ENCODE results near the gene THOC2. TPM values are rescaled to one million over a fixed set of nuclear protein-coding genes. Genes with fewer than 3 reads are reported as not detected.
"Not testable (repeated sequence)": the region's sequence is repeated elsewhere in the genome, so short reads cannot be mapped to it uniquely, and the experiment has no call there.

Gene THOC2
- total RNA-seq, 4 donors from 2014 or later = 111 to 154 (median 114) TPM

DNA sequence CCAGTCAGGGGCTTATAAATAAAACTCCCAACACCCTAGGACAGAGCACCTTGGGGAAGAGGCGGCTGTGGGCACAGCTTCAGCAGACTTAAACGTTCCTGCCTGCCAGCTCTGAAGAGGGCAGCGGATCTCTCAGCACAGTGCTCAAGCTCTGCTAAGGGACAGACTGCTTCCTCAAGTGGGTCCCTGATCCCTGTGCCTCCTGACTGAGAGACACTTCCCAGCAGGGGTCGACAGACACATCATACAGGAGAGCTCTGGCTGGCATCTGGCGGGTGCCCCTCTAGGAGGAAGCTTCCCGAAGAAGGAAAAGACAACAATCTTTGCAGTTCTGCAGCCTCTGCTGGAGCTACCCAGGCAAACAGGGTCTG lies 84.1 kb downstream of the THOC2 start:
- not testable (repeated sequence) for H3K36me3 ChIP-seq

GRCh38 chrX:123648028-123648810 lies 84.6 kb downstream of the THOC2 start:
- Histone ChIP-seq H3K9me3 (no peaks in the 10 kb centered on the region), H3K36me3 (no peaks in the 10 kb centered on the region), H3K27ac (peak overlapping the region in 2 of 4 donors; percentile 25 to 50), H3K4me1 (no peaks in the 10 kb centered on the region), H3K27me3 (no peaks in the 10 kb centered on the region), H3K4me3 (no peak overlapping the region)
- TF ChIP-seq CTCF (IDR thresholded peaks at IDR 0.05) = no peak
- no peak for TF ChIP-seq POLR2A (IDR thresholded peaks at IDR 0.05)
- peak in 2 of 3 donors; percentile 54 to 60 for DNase-seq

More for the DNA sequence above, 84.1 kb downstream of the THOC2 start:
- not testable (repeated sequence) for H3K4me1 ChIP-seq, H3K9me3 ChIP-seq, H3K27me3 ChIP-seq, H3K4me3 ChIP-seq, DNase-seq
- peak overlapping the region in 1 of 4 donors; percentile 50 for H3K27ac ChIP-seq

- no peak for TF ChIP-seq POLR2A (IDR thresholded peaks at IDR 0.05)
- no peak for TF ChIP-seq CTCF (IDR thresholded peaks at IDR 0.05)
- DNase-seq = no peak
These were observed 85.6 kb downstream of the THOC2 start for GRCh38 chrX:123647244-123647643.

DNA sequence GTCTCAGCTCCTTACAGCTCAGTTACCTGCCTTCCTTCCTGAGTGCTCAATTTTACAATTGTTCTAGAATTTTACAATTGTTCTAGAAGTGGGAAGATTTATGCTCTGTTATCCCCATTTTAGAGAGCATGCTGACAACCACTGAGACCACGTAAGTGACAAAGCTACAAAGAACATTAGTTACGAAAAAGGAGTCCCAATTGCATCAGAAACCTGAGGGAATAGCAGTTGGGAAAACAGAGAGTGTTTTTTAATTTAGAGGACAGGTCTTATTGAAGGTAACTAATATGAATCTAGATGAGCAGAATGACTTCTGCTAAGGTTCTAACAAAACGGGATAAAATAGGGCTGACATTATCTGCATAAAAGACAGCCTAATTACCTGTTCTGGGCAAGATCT lies 103.3 kb downstream of the THOC2 start:
- DNase-seq = no peak
- peaks cover 0 to 18% (median 0%) of the 10 kb centered on the region in 3 donors for H3K36me3 ChIP-seq
- no peak overlapping the region for H3K4me3 ChIP-seq
- no peak overlapping the region for H3K27ac ChIP-seq
- no peaks in the 10 kb centered on the region for H3K27me3 ChIP-seq
- H3K9me3 ChIP-seq = no peaks in the 10 kb centered on the region
- TF ChIP-seq POLR2A (IDR thresholded peaks at IDR 0.05) (no peak), CTCF (IDR thresholded peaks at IDR 0.05) (no peak)
- H3K4me1 ChIP-seq = no peaks in the 10 kb centered on the region

More at GRCh38 chrX:123647244-123647643, 85.6 kb downstream of the THOC2 start:
- Histone ChIP-seq H3K27ac (no peak overlapping the region), H3K27me3 (no peaks in the 10 kb centered on the region), H3K4me1 (no peaks in the 10 kb centered on the region), H3K36me3 (no peaks in the 10 kb centered on the region), H3K9me3 (no peaks in the 10 kb centered on the region), H3K4me3 (no peak overlapping the region)

DNA sequence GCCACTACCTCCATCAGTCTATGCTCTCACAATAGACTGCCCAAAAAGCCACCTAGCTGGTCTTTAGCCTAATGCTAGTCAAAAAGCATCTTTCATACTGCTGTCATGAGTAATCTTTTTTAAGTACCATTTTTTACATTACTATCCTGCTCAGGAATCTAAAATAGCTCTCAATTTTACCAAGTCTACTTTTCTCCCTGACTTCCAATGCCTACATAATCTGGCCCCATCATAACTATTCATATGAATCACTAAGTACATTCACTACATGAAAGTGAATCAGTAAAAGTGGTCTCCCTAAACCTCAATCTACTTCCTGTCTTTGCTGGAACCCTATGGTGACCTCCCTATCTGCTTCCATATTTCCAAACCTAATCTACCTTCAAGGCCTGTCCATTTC lies 105.9 kb downstream of the THOC2 start:
- Histone ChIP-seq H3K36me3 (peaks cover 0 to 24% (median 0%) of the 10 kb centered on the region in 3 donors), H3K9me3 (no peaks in the 10 kb centered on the region), H3K4me3 (no peak overlapping the region), H3K27ac (no peak overlapping the region), H3K27me3 (no peaks in the 10 kb centered on the region), H3K4me1 (no peaks in the 10 kb centered on the region)
- TF ChIP-seq CTCF (IDR thresholded peaks at IDR 0.05) (no peak), POLR2A (IDR thresholded peaks at IDR 0.05) (no peak)
- DNase-seq = no peak

- Histone ChIP-seq H3K4me3 (no peak overlapping the region), H3K36me3 (peaks cover 0 to 28% (median 0%) of the 10 kb centered on the region in 3 donors), H3K4me1 (no peaks in the 10 kb centered on the region), H3K27me3 (no peaks in the 10 kb centered on the region), H3K27ac (no peak overlapping the region), H3K9me3 (no peaks in the 10 kb centered on the region)
- TF ChIP-seq CTCF (IDR thresholded peaks at IDR 0.05) (no peak), POLR2A (IDR thresholded peaks at IDR 0.05) (no peak)
- DNase-seq = no peak
These were observed 106.9 kb downstream of the THOC2 start for GRCh38 chrX:123625952-123626351.
